ENCODE data around the gene TRIP6. TPM values are rescaled to one million over a fixed set of nuclear protein-coding genes. Genes with fewer than 3 reads are reported as not detected.

Gene TRIP6
- total RNA-seq, 4 donors from 2014 or later: 4.6 to 9.1 (median 7.3) TPM

DNA sequence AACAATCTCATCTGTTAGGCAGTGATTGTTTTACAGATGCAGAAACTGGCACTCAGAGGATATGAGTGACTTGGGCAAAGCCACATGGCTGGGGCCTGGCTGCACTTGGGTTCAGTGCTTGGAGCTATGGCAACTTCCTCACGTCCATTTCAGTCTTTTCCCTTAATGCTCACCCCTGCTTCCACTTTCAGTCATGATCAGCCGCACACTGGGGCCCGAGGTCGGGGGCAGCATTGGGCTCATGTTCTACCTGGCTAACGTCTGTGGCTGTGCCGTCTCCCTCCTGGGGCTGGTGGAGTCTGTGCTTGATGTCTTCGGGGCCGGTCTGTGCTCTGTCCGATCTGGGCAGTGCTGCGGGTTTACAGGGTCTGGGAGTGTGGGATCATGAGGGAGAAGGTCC, 11.7 kb upstream of the TRIP6 start:
- in situ Hi-C loops (cut with MboI; ENCODE audit: low sequenced_read_pairs in 4 of 4): loop anchor here (10.0 to 25.0 kb wide), 5 partner anchors 143 to 418 kb away; partner anchors contain the start of genes POP7 (in 3 of the 4), SPACDR (in 2 of the 4), EPO (in 1 of the 4) and FBXO24 (in 1 of the 4)
- no peaks in the 10 kb centered on the region for H3K9me3 ChIP-seq
- ATAC-seq: no peak
- peaks cover 7 to 16% of the 10 kb centered on the region in 2 donors for H3K4me1 ChIP-seq
- DNase-seq: no peak
- H3K36me3 ChIP-seq: no peaks in the 10 kb centered on the region
- TF ChIP-seq CTCF (IDR thresholded peaks at IDR 0.05 in 4 of 5, conservative IDR thresholded peaks at IDR 0.05 in 1 of 5): no peak
- TF ChIP-seq POLR2A (IDR thresholded peaks at IDR 0.05): no peak
- intact Hi-C loops (cut with DNase I; ENCODE audit: low total_unique reads): no loop called here
- H3K27me3 ChIP-seq: no peaks in the 10 kb centered on the region
- no peak overlapping the region for H3K27ac ChIP-seq
- H3K4me3 ChIP-seq: no peak overlapping the region

DNA sequence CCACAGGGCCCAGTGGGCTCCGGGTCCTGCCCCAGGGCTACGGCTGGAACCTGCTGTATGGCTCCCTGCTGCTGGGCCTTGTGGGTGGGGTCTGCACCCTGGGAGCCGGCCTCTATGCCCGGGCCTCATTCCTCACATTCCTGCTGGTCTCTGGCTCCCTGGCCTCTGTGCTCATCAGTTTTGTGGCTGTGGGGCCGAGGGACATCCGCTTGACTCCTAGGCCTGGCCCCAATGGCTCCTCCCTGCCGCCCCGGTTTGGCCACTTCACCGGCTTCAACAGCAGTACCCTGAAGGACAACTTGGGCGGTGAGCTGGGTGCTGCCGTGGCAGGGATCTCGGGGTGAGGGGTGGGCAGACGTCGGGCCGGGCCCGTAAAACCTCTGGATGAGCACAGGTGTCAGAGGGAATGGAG, 10.3 kb upstream of the TRIP6 start:
- H3K27ac ChIP-seq: no peak overlapping the region
- DNase-seq: no peak
- H3K36me3 ChIP-seq: no peaks in the 10 kb centered on the region
- no peak for TF ChIP-seq POLR2A (IDR thresholded peaks at IDR 0.05)
- no peak for TF ChIP-seq CTCF (IDR thresholded peaks at IDR 0.05 in 4 of 5, conservative IDR thresholded peaks at IDR 0.05 in 1 of 5)
- H3K9me3 ChIP-seq: no peaks in the 10 kb centered on the region
- H3K4me3 ChIP-seq: no peak overlapping the region
- peaks cover 5 to 13% of the 10 kb centered on the region in 2 donors for H3K4me1 ChIP-seq
- no peaks in the 10 kb centered on the region for H3K27me3 ChIP-seq
- ATAC-seq: no peak
- intact Hi-C loops (cut with DNase I; ENCODE audit: low total_unique reads): no loop called here
- in situ Hi-C loops (cut with MboI; ENCODE audit: low sequenced_read_pairs in 4 of 4): loop anchor here (10.0 to 25.0 kb wide), 5 partner anchors 145 to 420 kb away; partner anchors contain the start of genes POP7 (in 3 of the 4), SPACDR (in 2 of the 4), EPO (in 1 of the 4) and FBXO24 (in 1 of the 4)

DNA sequence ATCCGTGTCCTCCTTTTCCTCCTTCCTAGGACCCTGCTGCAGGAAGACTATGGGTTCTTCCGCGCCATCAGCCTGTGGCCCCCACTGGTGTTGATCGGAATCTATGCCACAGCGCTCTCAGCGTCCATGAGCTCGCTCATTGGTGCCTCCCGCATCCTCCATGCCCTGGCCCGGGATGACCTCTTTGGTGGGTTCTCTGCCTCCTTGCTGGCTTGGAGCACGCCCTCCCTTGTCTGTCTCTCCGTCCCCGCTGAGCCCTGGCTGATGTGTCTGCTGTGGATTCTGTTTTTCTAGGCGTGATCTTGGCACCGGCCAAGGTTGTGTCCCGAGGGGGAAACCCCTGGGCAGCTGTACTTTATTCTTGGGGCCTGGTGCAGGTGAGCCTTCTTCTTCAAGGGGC, 7.3 kb upstream of the TRIP6 start:
- Histone ChIP-seq H3K9me3 (no peaks in the 10 kb centered on the region), H3K4me1 (no peaks in the 10 kb centered on the region), H3K36me3 (no peaks in the 10 kb centered on the region), H3K27ac (no peak overlapping the region), H3K4me3 (no peak overlapping the region), H3K27me3 (no peaks in the 10 kb centered on the region)
- intact Hi-C loops (cut with DNase I; ENCODE audit: low total_unique reads): loop anchor here (10.0 kb wide), 1 partner anchor 245 kb away; the partner anchor contains the start of gene MOSPD3
- no peak for DNase-seq
- TF ChIP-seq POLR2A (IDR thresholded peaks at IDR 0.05) (no peak), CTCF (IDR thresholded peaks at IDR 0.05 in 4 of 5, conservative IDR thresholded peaks at IDR 0.05 in 1 of 5) (no peak)
- in situ Hi-C loops (cut with MboI; ENCODE audit: low sequenced_read_pairs in 4 of 4): loop anchor here (10.0 to 25.0 kb wide), 5 partner anchors 148 to 423 kb away; partner anchors contain the start of genes POP7 (in 4 of the 4), SPACDR (in 2 of the 4), EPO (in 1 of the 4) and FBXO24 (in 1 of the 4)
- no peak for ATAC-seq

- intact Hi-C loops (cut with DNase I; ENCODE audit: low total_unique reads) (loop anchor here (10.0 kb wide), 1 partner anchor 246 kb away; the partner anchor contains the start of gene MOSPD3), in situ Hi-C loops (cut with MboI; ENCODE audit: low sequenced_read_pairs in 4 of 4) (loop anchor here in 3 of 4 donors (10.0 to 25.0 kb wide), 5 partner anchors 149 to 424 kb away; partner anchors contain the start of genes POP7 (in 2 of the 3), SPACDR (in 2 of the 3), EPO (in 1 of the 3) and FBXO24 (in 1 of the 3))
- no peak overlapping the region for H3K4me3 ChIP-seq
- H3K4me1 ChIP-seq: peaks cover 0 to 4% of the 10 kb centered on the region in 2 donors
- no peak for ATAC-seq
- no peaks in the 10 kb centered on the region for H3K9me3 ChIP-seq
- no peak overlapping the region for H3K27ac ChIP-seq
- H3K27me3 ChIP-seq: no peaks in the 10 kb centered on the region
- no peak for TF ChIP-seq CTCF (IDR thresholded peaks at IDR 0.05 in 4 of 5, conservative IDR thresholded peaks at IDR 0.05 in 1 of 5)
- no peak for DNase-seq
- H3K36me3 ChIP-seq: no peaks in the 10 kb centered on the region
Observed at GRCh38 chr7:100860702-100861615, 6.2 kb upstream of the TRIP6 start.

All from gastrocnemius medialis (tissue), 4 donors.